SHP77 (cell line): Measurements from ENCODE around the gene MGA.
A peak's percentile ranks its signal among the peaks of the same experiment; 100 is the strongest.

Source experiments
- DNase-seq, 2 experiments: peaks; one replicate each; lab custom pipeline; 2025; lab: John Stamatoyannopoulos, UW

MGA gene

GRCh38 chr15:41658689-41659088 is 1.5 kb upstream of the MGA start:
- DNase-seq = no peak

- no peak for DNase-seq
Measured at GRCh38 chr15:41659190-41659589, 1.0 kb upstream of the MGA start.

GRCh38 chr15:41659855-41660234 is 360 bp upstream of the MGA start:
- DNase-seq = no peak

GRCh38 chr15:41661078-41661517 is 893 bp downstream of the MGA start:
- DNase-seq = no peak

- peak; percentile 59 to 83 for DNase-seq
Measured at GRCh38 chr15:41661518-41662225, 1.5 kb downstream of the MGA start.

- no peak for DNase-seq
Measured at GRCh38 chr15:41666353-41666920, 6.2 kb downstream of the MGA start.

- no peak for DNase-seq
Measured at GRCh38 chr15:41669701-41670100, 9.5 kb downstream of the MGA start.

GRCh38 chr15:41671656-41672648 is 11.7 kb downstream of the MGA start:
- no peak for DNase-seq

GRCh38 chr15:41675337-41675736 is 15.1 kb downstream of the MGA start:
- no peak for DNase-seq

GRCh38 chr15:41678742-41679141 is 18.5 kb downstream of the MGA start:
- DNase-seq = no peak

- no peak for DNase-seq
Measured at GRCh38 chr15:41683955-41684354, 23.8 kb downstream of the MGA start.

GRCh38 chr15:41688671-41689070 is 28.5 kb downstream of the MGA start:
- DNase-seq = no peak

- no peak for DNase-seq
Measured at GRCh38 chr15:41689083-41689482, 28.9 kb downstream of the MGA start.

GRCh38 chr15:41689834-41690233 is 29.6 kb downstream of the MGA start:
- DNase-seq = no peak

GRCh38 chr15:41690636-41691035 is 30.4 kb downstream of the MGA start:
- no peak for DNase-seq

GRCh38 chr15:41691471-41691870 is 31.3 kb downstream of the MGA start:
- DNase-seq = no peak

GRCh38 chr15:41692049-41692448 is 31.8 kb downstream of the MGA start:
- DNase-seq = no peak

- DNase-seq = no peak
Measured at GRCh38 chr15:41693757-41694156, 33.6 kb downstream of the MGA start.

GRCh38 chr15:41695750-41696436 is 35.7 kb downstream of the MGA start:
- no peak for DNase-seq

GRCh38 chr15:41698779-41699178 is 38.6 kb downstream of the MGA start:
- no peak for DNase-seq

GRCh38 chr15:41703120-41703519 is 42.9 kb downstream of the MGA start:
- DNase-seq = no peak

- DNase-seq = no peak
Measured at GRCh38 chr15:41713047-41713446, 52.8 kb downstream of the MGA start.
